GM19438 (cell line): ENCODE measurements around the gene KCNQ1.

ENCODE experiments used
- ATAC-seq: cut with Tn5 transposase; IDR thresholded peaks from one replicate; pipeline ENCODE4 v1.9.1; 2021; ENCODE audit warnings: low read depth; ENCODE audit not compliant: unreplicated experiment

Gene KCNQ1

DNA sequence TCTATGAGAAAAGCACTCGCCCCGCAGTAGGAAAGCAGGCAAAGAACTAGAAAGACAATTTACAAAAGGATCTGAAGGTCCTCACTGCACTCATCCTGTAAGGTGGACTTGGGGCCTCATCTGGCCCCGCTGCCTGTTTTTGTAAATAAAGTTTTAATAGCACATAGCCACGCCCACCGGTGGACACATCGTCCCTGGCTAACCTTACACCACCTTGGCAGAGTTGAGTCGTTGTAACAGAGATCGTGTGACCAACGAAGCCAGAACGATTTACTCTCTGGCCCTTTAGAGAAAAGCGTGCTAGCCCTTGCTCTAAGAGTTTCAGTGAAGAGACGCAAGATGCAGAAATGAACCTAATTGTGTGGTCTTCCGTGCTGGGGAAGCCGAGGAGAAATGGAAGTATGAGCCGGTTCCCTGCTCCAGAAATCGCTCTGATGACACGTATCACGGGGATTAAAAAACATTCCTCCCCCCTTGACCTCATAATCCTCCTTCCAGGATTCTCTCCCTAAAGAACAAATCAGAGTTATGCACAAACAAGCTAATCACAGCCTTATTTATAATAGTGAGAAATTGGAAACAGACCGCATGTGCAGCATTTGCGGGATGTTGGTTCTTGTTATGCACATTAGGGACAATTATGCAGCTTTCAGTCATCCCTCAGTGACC is 360.7 kb downstream of the KCNQ1 start:
- ATAC-seq: no peak

DNA sequence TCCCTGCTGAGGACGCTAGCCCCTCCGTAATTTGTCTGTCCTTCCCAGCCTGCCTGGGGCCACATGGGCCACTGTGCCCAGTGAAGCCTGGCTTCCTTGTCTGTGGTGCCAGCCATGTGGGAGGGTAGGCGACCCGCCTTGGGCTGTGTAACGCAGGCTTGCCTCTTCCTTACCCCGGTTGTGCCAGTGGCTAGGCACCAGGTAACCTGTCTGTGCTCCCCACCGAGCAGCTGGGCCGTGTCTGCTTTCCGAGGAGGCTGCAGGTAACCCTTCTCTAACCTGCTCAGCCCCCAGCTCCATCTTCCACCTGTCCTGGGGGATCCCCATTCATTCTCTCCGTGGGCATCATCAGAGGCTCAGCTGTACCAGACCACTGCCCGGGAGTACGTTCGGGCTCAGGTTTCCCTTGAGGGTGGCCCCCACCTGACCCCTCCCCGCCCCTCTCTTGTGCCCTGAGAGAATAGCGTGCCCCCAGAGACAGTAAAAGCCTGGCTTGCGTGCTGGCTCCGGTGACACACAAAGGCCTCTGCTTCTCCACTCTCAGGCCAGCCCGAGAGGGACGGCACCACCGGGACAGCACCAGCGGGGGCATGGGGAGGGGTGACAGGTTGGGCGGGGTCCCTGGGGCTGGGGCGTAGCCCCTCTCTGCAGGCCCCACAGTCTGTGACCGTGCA is 361.7 kb downstream of the KCNQ1 start:
- ATAC-seq: no peak

DNA sequence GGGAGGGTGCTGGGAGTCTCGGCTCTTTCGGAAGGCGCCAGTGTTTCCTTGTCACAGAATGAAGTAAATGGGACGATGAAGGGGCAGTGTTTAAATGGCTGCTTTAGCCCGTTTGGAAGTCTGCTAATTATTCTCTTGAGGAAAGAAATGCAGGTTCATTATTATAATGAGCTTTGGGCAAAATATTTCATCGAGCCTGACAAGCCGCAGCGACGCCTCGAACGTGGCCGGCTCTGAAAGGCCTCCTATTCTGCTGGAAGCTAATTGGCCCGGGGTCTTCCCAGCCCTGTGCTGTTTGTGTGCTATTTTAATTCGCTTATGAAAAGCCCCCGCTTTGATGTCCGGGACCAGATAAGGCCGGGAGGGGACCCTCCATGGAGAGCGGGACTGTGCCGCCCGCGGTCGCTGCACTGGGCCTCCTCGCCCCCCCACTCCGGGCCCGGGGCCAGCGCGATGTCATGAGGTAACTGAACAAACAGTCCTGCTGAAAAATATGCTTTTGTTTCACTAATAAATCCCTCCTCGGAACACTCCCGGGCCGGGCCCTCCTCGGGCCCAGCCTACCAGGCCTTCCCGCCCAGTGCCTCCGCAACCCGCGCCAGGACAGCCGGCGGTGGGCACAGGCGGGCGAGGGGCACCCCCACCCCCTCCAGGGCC is 362.3 kb downstream of the KCNQ1 start:
- no peak for ATAC-seq

- no peak for ATAC-seq
These were observed 363.0 kb downstream of the KCNQ1 start for GRCh38 chr11:2807801-2808241.

- ATAC-seq: no peak
These were observed 364.3 kb downstream of the KCNQ1 start for GRCh38 chr11:2808850-2809846.

DNA sequence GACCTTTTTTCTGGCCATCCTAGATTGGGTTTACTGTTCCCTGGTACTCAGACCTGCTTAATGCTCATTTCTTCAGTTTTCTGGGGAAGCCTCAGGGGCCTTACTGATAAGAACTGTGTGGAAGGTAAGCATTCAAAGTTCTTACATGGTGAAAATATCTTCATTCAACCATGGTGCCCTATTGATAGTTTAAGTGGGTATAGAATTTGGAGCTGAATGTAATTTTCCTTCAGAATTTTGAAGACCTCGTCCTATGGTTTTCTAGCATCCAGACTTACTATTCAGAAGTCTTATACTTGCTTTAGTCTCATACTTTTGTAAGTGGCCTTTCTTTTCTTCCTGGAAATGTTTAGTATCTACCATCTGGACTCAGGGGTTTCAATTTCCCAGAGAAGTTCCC is 365.0 kb downstream of the KCNQ1 start:
- ATAC-seq: no peak

GRCh38 chr11:2810411-2811205 is 365.8 kb downstream of the KCNQ1 start:
- no peak for ATAC-seq

DNA sequence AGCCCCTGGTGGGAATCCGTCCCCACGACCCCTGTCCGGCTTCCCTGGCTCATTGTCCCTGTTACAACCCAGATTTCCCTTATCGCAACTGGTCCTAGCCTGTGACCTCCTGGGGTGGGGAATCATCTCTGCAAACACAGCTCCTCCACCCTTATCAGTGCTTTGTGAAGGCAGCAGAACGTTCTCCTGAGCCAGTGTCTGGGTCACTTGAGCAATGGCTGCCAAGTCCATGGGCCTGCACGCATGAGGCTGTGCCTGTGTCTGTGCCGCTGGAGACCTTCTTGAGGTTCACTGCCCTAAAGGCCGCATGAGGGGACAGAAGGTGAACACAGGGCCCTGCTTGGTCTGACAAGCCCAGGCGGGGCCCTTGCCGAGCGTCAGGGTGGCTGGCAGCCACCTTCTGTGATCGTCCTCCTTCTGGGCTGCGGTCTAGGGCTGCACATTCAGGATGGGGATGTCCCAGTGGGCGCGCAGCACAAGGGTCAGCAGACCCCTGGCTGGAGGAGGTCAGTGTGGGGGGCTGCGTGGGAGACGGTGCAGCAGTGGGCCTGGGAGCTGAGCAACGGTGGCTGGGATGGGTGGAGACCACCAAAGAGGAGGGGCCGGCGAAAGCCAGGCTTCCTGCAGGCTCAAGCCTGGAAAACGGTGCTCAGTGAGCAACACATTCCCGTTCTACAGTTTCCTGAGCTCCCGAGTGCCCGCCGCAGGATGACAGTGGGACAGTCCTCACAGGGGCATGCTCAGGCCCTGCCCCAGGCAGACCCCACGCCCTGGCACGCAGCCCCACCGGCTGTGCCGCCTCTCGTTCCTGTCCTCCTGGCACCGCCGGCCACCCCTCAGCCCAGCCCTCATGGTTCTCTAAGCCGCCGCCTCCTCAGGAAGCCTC is 366.6 kb downstream of the KCNQ1 start:
- no peak for ATAC-seq

DNA sequence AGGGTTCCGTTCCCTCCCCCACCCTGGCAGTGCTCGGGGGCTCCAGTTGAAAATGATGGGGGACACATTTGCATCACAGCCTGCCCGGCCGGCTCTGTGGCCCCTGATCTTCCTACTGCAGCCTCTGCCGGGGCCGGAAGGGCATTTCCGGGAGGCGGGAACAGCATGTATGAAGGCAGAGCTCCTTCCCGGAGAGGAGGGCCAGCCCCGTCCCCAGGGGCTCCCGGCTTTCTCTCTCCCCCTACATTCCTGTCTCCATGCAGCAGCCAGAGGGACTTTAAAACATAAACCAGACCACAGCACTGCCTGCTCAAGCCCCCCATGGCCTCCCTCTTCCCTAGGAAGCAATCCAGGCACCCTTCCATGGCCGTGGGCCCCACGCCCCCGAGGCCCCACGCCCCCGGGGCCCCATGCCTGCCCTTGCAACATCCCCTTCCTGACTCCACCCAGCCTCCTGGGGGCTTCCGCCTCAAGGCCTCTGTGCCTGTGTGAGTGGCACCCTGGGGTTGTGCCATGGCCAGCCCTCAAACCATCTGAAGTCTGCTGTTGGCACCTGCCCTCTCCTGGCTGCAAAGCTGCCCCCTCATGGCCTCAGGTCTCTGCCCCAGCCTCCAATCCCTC is 367.7 kb downstream of the KCNQ1 start:
- ATAC-seq: no peak

GRCh38 chr11:2813141-2813908 is 368.5 kb downstream of the KCNQ1 start:
- ATAC-seq: no peak

GRCh38 chr11:2813968-2814367 is 369.2 kb downstream of the KCNQ1 start:
- no peak for ATAC-seq

- no peak for ATAC-seq
These were observed 369.9 kb downstream of the KCNQ1 start for GRCh38 chr11:2814751-2815150.

GRCh38 chr11:2815762-2816496 is 371.1 kb downstream of the KCNQ1 start:
- ATAC-seq: no peak

DNA sequence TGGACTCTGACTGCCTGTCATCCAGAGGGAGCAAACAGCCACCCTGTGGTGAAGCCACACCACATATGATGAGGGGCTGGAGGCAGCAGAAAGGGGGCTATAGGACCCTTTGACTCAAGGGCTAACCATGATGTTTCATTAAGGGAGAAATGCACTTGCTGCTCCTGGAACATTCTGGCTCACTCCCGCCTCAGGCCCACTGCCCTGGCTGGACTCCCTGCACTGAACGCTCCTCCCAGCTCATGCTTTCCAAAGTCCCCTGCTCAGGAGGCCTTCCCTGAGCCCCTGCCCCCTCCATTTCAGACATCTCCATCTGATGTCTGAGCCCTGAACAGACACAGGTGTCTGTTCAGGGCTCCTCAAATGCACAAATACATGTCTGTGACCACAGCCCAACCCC is 371.7 kb downstream of the KCNQ1 start:
- ATAC-seq: no peak

GRCh38 chr11:2816941-2817421 is 372.2 kb downstream of the KCNQ1 start:
- ATAC-seq: no peak

DNA sequence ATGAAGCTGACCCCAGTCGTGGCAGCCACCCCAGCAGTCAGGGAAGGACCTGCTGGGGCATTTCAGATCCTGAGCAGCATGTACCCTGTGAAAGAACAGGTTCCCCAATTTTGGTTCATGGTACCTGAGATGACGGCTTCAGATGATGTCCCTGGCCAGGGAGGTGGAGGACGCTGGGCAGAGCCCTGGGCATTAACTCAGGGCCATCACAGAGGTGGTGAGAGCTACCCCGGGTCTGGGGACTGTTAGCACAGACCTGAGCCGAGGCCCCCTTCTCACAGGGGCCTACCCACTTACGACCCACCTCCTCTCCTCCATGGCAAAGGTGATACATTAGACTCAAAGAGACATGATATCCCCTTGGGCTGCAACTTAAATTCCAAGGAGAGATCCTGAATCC is 372.6 kb downstream of the KCNQ1 start:
- no peak for ATAC-seq

- ATAC-seq: no peak
These were observed 373.2 kb downstream of the KCNQ1 start for GRCh38 chr11:2818021-2818420.
